HepG2 (cell line): ENCODE measurements around the gene FBXL12. TPM values are rescaled to one million over a fixed set of nuclear protein-coding genes. Genes with fewer than 3 reads are reported as not detected.

ENCODE experiments used
- BHLHE40 ChIP-seq: IDR thresholded peaks from 2 replicates; pipeline ENCODE4 v1.6.1; 2011; ENCODE audit warnings: low read length, improper control_type of control experiment
- CTCF ChIP-seq: sonication (generic); formaldehyde crosslinking; IDR thresholded peaks from 2 replicates; pipeline ENCODE4 v1.5.0; 2020; ENCODE audit warnings: mild to moderate bottlenecking, missing genetic modification reagents, moderate library complexity
- ELK4 ChIP-seq: sonication (generic); formaldehyde crosslinking; IDR thresholded peaks from 2 replicates; pipeline ENCODE4 v1.9.0; 2021; ENCODE audit warnings: missing genetic modification reagents, borderline replicate concordance
- FOSL2 ChIP-seq: sonication (generic); formaldehyde crosslinking; IDR thresholded peaks from 2 replicates; pipeline ENCODE4 v1.4.0; 2020; ENCODE audit warnings: missing genetic modification reagents
- POLR2AphosphoS5 ChIP-seq: IDR thresholded peaks from 2 replicates; pipeline ENCODE4 v1.6.1; 2012; ENCODE audit warnings: low read depth, low read length
- SP1 ChIP-seq, 2 experiments: fragments of 450-650 bp in 1 of 2; sonication (generic) in 1 of 2; formaldehyde crosslinking in 1 of 2; IDR thresholded peaks; 2 replicates each; pipeline versions ENCODE4 v1.4.0 to v1.6.1; 2016 to 2020; ENCODE audit warnings: missing genetic modification reagents in 1 of 2
- TBP ChIP-seq: sonication (generic); formaldehyde crosslinking; IDR thresholded peaks from 2 replicates; pipeline ENCODE4 v1.5.0; 2020; ENCODE audit warnings: missing genetic modification reagents
- ZNF251 ChIP-seq: sonication (generic); formaldehyde crosslinking; IDR thresholded peaks from 2 replicates; pipeline ENCODE4 v1.9.0; 2021; ENCODE audit warnings: mild to moderate bottlenecking, missing genetic modification reagents
- ZNF530 ChIP-seq: sonication (generic); formaldehyde crosslinking; IDR thresholded peaks from 2 replicates; pipeline ENCODE4 v1.5.0; 2020; ENCODE audit warnings: low read depth, mild to moderate bottlenecking, missing genetic modification reagents
- ZSCAN30 ChIP-seq: sonication (generic); formaldehyde crosslinking; IDR thresholded peaks from 2 replicates; pipeline ENCODE4 v1.5.0; 2020; ENCODE audit warnings: mild to moderate bottlenecking, missing genetic modification reagents
- polyA plus RNA-seq, 8 experiments: library from polyadenylated mRNA; depleted of rRNA in 3 of 8; stranded (reverse) in 7 of 8; unstranded in 1 of 8; fragments of >200 nt; fragmentation: Illumina TruSeq in 4 of 8; extraction: Trizol in 4 of 8; gene quantifications; 2 replicates each; pipeline versions ENCODE4 v1.2.1 to v1.2.3, GENCODE V29; 2011 to 2016; ENCODE audit warnings: low read depth in 4 of 8, missing spikeins in 1 of 8, mixed read lengths in 1 of 8; ENCODE audit not compliant: insufficient read depth in 1 of 8
- total RNA-seq, 5 experiments: library from RNA; depleted of rRNA; stranded (reverse); fragments of >200 nt; fragmentation: Illumina TruSeq; extraction: Trizol; gene quantifications; 2 replicates each; pipeline ENCODE4 v1.2.3, GENCODE V29; 2016; ENCODE audit warnings: low read depth in 1 of 5

The FBXL12 gene
- total and polyA plus RNA-seq, 2 of the 13 experiments (the other 11 are each of a cell fraction or from before 2014, with no cell fraction given), result 20.4 to 23.1 TPM

DNA sequence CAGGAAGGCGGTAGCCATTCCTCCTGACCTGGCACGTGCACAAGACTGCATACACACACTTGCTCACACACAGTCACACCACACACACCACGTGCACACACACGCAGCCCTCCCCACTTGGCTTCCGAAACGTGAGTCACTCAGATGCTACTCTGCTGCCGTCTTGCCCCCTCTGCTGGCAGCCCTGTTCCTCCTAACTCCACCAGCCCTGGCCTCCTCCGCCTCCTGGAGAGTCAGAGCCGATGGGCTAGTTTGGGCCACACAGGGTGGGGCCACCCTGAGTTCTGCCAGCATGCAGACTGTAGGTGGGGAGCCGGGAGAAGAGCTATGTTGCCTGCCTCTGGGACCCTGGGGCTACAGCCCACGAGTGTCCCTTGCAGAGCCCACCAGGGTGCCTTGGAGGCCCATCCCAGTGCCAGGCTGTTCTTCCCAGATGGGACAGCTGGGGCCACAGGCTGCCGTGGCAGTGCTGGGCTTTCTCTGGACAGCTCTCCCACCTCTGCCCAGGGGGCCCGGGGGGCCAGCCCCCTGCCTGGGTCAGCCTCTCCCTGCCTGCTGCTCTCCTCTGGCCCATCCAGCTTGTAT lies 28.3 kb upstream of the FBXL12 start (continued):
- TF ChIP-seq SP1 (IDR thresholded peaks at IDR 0.05), result no peak
- no peak for TF ChIP-seq SP1 (CRISPR knock-in tag; IDR thresholded peaks at IDR 0.05)
- TF ChIP-seq ZNF251 (CRISPR knock-in tag), result no peak
- no peak for TF ChIP-seq ZSCAN30
- TF ChIP-seq CTCF (CRISPR knock-in tag), result peak; percentile 58
- TF ChIP-seq POLR2AphosphoS5, result no peak
- TF ChIP-seq FOSL2 (CRISPR knock-in tag), result peak; percentile 69
- TF ChIP-seq TBP (CRISPR knock-in tag), result no peak
- peak; percentile 79 for TF ChIP-seq BHLHE40
- TF ChIP-seq ZNF530 (CRISPR knock-in tag), result no peak
- TF ChIP-seq ELK4 (CRISPR knock-in tag), result no peak
